NCI-H1436 treated with DMSO at 0.1 percent for 48 hours (cell line): ENCODE results near the gene ZNF544.
A peak's percentile ranks its signal among the peaks of the same experiment; 100 is the strongest.
"Not testable (repeated sequence)": the region's sequence is repeated elsewhere in the genome, so short reads cannot be mapped to it uniquely, and the experiment has no call there.

Experiments used
- DNase-seq: peaks from one replicate; lab custom pipeline; 2025; lab: John Stamatoyannopoulos, UW

ZNF544 gene

DNA sequence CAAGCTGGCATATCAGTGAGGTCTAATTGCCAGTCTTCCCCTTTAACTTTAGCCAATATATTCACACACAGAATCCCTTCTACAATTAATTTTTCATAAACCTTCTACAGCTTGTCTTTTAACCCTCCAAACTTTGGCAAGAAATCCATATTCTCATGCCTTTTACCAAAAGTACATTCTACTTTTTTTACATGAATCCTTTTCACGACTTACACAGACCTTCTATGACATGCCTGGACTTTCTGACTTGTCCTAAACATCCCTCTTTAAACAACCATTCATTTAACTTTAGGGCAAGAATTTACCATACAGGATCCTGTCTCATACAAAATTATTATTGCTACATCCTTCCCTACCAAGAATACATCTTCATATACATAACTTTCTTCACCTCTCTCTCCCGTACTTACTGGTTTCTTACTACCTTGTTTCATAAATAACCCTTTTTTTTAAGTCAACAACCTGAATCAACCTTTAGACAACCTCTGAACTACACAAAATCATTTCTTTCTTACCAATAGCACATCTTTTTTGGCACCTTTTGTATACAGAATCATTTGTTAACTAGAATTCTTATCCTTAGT is 23.5 kb downstream of the ZNF544 start:
- no peak for DNase-seq

DNA sequence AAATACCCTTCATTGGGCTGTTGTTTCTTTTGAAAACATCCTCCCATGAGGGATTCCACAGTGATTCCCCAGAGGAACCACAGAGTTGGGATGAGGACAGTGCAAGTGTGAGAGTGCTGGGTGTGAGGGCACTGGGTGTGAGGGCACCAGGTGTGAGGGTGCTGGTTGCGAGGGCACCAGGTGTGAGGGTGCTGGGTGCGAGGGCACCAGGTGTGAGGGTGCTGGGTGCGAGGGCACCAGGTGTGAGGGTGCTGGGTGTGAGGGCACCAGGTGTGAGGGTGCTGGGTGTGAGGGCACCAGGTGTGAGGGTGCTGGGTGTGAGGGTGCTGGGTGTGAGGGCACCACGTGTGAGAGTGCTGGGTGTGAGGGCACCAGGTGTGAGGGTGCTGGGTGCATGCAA is 29.5 kb downstream of the ZNF544 start:
- not testable (repeated sequence) for DNase-seq

DNA sequence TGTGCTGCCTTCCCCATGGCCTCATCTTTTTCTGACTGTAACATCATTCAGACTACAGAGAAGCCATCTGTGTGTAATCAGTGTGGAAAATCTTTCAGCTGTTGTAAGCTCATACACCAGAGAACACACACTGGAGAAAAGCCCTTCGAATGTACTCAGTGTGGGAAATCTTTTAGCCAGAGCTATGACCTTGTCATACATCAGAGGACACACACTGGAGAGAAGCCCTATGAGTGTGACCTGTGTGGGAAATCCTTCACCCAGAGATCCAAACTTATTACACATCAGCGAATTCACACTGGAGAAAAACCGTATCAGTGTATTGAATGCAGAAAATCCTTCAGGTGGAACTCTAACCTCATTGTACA is 32.9 kb downstream of the ZNF544 start:
- no peak for DNase-seq

DNA sequence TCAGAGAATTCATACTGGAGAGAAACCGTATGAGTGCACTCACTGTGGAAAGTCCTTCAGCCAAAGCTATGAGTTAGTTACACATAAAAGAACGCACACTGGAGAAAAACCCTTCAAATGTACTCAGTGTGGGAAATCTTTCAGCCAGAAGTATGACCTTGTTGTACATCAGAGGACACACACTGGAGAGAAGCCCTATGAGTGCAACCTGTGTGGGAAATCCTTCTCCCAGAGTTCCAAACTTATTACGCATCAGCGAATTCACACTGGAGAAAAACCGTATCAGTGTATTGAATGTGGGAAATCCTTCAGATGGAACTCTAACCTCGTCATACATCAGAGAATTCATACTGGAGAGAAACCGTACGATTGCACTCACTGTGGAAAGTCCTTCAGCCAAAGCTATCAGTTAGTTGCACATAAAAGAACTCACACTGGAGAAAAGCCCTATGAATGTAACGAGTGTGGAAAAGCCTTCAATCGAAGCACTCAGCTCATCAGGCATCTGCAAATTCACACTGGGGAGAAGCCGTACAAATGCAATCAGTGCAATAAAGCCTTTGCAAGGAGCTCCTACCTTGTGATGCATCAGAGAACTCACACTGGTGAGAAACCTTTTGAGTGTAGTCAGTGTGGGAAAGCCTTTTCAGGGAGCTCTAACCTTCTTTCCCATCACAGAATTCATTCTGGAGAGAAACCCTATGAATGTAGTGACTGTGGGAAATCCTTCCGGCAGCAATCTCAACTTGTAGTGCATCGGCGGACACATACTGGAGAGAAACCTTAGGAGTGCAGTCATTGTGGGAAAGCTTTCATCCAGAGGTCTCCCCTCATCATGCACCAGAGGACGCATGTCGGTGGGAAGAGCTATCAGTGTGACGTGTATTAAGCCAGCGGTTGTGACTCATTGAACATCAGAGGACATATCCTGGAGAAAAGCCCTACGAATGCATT is 33.5 kb downstream of the ZNF544 start:
- DNase-seq: no peak

DNA sequence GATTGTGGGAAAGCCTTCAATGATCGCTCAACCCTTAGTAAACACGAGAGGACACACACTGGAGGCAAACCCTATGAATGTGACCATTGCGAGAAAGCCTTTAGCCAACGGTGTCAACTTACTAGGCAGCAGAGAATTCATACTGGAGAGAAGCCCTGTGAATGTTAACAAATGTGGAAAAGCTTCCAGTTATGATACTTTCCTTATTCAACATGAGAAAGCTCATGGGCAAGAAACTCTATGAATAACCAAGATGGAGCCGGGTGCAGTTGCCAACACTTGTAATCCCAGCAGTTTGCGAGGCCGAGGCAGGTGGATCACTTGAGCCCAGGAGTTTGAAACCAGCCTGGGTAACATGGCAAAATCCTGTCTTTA is 34.2 kb downstream of the ZNF544 start:
- no peak for DNase-seq

DNA sequence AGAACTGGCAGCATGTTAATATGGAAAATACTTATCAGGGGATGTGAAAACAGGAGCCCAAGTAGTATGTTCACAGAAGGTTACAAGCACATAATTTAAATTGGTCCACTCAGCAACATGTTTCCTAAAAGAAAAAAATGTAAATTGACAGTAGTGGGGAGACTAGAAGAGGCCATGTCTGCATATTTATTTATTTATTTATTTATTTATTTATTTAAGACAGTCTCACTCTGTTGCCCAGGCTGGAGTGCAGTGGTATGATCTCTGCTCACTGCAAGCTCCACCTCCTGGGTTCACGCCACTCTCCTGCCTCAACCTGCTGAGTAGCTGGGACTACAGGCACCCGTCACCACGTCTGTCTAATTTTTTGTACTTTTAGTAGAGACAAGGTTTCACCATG is 36.4 kb downstream of the ZNF544 start:
- DNase-seq: no peak

DNA sequence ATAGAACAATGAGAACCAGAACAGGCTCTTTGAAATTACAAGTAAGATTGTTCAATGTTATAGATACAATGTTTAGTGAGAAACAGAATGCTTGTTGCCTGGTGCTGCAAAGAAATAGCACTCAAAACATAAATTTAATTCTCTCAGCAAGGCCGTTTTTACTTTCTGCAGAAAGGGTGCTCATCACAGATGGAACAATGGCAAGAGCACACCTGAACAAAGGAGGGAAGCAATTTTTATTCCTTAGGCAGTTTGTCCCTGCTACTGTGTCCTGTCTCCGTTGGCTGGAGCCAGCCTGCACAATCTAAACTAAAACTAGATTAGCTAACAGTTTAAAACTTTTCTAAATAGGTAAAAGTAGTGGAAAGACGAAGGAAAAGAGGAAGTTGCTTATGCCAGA is 39.6 kb downstream of the ZNF544 start:
- no peak for DNase-seq

DNA sequence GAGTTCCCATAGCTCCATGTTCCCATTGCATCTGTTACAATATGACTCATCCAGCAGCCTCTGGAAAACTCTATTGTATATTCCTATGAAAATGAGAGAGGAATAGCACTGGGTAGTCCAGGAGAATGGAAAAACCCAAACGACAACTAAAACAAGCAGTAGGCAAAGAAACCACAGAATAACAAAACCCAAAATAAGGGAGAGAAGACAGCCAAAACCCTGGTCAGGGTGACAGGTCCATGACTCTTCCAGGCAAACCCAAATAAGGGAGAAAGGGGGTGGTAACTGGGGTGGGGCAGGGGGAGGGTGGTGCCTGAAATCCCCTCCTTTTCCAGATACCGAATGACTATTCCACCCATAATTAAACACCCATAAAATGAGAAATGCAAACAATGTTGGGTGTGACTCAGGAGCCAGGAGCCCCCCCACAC is 46.1 kb downstream of the ZNF544 start:
- no peak for DNase-seq

DNA sequence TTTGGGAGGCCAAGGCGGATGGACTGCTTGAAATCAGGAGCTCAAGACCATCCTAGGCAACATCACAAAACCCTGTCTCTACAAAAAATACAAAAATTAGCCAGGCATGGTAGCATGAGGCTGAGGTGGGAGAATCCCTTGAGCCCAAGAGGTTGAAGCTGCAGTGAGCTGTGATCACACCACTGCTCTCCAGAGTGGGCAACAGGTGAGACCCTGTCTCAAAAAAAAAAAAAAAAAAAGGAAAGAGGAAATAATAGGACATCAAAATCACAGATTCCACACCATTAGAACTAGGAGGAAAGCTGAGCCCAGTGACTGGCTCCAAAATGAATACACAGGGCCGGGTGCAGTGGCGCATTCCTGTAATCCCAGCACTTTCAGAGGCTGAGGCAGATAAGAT is 46.9 kb downstream of the ZNF544 start:
- DNase-seq: no peak

DNA sequence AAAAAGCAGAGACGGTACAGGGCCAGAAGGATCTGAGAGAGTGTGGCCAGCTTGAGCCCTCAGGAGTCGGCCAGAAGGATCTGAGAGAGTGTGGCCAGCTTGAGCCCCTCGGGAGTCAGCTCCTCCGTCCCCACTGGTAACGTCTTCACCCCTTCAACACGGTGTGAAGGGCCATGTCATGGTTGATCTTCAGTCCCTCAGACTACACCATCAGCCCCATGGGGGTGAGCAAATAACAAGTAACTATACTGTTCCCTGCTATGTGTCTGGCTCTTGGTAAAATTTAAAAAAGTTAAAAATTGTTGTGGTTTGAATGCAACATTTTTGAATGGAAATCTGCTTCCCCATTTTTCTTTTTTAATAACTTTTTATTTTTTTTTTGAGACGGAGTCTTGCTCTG is 48.5 kb downstream of the ZNF544 start:
- no peak for DNase-seq

DNA sequence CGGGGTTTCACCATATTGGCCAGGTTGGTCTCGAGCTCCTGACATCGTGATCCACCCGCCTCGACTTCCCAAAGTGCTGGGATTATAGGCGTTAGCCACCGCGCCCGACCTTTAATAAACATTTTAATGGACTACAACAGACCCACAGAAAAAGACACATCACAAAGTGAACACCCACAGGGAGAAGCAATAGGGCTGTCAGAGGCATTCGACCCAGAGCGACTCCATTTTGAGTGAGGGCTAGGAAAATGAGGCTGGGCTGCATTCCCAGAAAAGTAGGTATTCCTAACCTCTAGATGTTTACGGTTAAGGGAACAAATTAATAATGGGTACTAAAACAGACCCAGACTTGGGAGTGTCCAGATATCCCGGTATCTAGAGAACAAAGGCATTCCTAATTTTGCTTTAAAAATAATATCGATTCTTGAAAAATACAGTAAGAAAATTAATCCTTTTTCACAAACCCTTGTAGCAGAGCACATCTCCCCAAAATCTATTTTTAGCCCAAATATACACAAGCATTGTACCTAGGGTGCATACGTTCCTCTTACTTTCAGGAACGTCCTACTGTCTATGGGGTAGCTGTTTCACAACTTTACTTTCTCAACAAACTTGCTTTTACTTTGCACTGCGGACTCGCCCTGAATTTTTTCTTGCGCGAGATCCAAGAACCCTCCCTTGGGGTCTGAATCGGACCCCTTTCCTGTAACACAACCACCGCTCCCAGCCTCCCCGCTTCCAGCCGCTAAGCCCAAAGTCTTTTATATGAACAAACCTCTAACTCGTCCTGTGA is 49.2 kb downstream of the ZNF544 start:
- DNase-seq: no peak

DNA sequence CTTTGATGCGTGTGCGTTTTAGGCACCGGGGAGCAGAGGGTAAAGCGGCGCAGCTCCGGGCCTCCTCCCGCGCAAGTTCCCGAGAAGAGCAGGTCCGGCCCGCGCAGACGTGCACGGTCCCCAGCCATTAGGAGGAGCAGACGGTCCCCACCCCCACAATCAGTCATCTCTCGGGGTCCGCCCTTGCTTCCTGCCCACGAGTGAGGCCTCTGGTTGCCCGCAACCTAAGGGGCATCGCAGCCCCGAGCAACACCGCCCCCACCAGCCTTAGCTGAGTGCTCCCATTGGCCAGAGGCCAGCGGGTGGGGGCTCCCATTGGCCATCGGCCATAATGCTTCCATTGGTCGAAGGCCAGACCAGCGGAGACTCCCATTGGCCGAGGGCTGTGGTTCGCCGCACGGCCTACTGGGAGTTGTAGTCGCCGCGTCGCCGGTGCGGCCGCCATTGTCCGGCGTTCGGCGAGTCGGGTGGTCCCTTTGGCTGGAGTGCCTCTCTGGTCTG is 49.9 kb downstream of the ZNF544 start, which contains the start of gene ZNF8:
ZNF8 (plus strand) TSS at position 415 of the 501 bp plus-strand sequence. CDS start 127 bp downstream, outside the sequence.
- peak; percentile 98 for DNase-seq

DNA sequence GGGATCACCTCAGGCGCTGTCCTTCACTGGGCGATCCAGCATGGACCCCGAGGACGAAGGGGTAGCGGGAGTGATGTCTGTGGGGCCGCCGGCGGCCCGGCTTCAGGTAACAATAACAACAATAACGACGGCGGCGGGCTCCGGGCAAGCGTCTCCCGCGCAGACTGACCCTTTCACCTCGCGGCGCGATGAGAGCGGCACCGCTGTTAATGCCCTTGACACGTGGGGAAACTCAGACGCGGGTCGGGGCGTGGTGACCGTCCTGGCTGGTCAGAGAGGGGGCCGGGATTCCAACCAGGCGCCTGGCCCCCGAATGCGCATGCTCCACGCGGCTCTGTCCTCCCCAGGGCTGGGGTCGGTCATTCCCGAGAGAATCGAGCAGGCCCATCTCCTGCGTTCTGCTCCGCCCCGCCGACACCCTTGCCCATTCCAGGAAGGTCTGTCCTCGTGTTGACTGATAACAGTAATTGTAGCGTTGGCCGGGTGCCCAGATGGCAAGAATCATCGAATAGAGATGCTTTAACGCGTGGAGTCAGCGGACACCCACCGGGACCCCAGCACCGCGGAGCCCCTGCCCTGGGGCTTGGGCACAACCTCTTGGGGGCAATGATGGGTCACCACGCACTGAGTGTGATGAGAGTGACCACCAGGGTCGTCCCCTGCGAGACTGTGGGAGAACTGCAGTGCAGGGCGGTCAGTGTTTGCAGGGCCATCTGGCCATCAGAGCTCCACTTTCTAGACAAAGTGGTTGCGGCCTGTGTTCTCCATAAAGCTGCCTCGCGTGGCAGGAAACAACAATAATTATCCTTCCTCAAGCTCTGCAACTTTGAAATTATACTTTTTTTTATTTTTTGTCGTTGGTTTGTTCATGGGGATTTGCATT is 50.6 kb downstream of the ZNF544 start:
- peak; percentile 18 for DNase-seq

DNA sequence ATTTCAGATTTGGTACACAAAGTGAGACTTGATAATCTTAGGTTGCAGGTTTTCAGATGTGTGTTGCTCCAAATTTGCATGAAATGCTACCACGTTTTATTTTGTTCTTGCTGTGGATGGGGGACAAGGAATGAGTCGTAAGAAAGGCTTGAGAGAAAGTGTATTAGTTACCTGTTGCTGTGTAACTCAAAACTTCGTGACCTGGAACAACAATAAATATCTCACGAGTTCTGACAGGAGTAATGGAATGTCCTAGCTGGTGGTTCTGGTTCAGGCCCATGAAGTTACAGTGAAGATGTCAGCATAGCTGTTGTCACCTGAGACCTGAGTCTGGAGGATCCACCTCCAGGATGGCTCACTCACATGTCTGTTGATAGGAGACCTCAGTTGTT is 51.2 kb downstream of the ZNF544 start:
- no peak for DNase-seq

DNA sequence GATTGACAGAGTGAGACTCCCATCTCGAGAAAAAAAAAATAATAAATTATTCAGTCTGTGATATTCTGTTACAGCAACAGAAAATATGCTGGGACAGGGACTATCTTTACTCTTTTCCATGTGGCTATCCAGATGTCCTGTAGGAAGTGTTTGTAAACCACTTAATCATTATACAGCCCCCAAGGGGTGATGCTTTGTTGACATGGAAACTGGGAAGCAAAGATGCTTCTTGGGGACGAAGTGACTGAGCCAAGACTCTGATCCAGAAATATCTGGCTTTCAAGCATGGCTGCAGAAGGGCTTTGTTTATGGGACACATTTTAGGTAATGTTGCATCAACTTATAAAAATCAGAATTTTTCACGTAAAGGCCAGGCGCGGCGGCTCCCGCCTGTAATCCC is 55.5 kb downstream of the ZNF544 start:
- DNase-seq: no peak

DNA sequence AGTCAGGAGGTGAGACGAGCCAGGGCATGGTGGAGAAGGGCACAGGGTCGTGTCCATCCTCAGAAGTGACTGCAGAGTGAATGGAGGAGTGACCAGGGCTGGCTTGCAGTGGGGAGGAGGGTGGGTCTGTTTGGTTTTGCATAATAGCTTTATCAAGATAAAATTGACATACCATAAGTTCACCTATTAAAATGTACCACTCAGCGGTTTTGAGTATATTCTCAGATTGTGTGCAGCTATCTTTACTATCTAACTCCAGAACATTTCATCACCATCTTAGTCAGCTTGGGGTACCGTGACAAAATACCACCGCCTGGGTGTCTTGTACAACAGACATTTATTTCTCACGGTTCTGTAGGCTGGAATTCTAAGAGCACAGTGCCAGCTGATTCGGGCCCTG is 63.2 kb downstream of the ZNF544 start:
- no peak for DNase-seq

DNA sequence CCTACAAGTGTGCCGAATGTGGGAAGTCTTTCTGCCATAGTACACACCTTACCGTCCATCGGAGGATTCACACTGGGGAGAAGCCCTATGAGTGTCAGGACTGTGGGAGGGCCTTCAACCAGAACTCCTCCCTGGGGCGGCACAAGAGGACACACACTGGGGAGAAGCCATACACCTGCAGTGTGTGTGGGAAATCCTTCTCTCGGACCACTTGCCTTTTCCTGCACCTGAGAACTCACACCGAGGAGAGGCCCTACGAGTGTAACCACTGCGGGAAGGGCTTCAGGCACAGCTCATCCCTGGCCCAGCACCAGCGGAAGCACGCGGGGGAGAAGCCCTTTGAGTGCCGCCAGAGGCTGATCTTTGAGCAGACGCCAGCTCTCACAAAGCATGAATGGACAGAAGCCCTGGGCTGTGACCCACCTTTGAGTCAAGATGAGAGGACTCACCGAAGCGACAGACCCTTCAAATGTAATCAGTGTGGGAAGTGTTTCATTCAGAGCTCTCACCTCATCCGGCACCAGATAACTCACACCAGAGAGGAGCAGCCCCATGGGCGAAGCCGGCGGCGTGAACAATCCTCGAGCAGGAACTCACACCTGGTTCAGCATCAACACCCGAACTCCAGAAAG is 66.1 kb downstream of the ZNF544 start:
- DNase-seq: no peak

DNA sequence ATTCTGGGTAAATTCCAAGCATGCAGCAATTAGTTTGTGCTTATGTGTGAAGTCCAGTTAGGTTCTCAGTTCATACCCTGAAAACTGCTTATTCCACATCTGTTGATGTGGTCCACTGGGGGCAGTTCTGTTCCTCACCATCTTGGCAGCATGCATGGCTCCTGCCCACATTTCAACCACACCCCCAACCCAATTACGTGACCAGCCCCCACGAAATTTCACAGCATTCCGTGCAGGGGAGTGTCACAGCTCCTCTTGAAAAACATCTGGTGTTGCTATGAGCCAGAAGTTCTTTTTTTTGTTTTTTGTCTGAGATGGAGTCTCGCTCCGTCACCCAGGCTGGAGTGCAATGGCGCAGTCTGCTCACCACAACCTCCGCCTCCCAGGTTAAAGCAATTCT is 67.4 kb downstream of the ZNF544 start:
- no peak for DNase-seq

DNA sequence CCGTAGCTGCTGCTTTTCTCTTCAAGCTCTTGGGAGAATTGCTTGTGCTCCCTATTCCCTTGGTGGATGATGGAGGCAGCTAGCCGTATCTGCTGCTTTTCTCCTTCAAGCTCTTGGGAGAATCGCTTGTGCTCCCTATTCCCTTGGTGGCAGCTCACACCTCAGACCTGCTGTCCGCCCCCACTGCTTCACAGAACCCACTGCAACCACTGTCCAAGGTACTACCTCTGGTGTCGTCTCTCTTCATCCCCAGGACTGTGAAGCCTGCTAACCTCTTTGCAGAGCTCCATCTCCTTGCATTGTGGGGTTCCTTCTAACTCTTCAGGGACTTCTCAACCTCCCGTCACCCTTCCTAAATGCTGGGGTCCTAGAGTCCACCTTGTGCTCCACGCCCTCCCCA is 71.9 kb downstream of the ZNF544 start:
- DNase-seq: no peak

DNA sequence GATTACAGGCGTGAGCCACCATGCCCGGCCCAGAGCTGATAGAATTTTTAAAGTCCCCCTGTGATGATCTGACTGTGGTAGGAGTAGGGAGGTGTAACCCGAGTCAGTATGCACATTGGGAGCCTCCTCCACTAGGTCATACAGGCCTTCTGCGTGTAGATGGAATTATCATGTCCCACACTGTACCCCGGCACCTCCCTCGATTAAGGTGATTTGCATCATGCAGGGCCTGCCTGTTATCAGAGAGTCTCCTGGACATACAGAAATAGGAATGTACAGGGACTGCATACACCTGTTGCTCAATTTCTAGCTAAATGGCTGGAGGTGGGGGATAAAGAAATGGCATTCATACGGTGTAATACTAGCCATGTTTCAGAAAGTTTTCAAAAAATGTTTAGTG is 75.5 kb downstream of the ZNF544 start:
- DNase-seq: no peak

DNA sequence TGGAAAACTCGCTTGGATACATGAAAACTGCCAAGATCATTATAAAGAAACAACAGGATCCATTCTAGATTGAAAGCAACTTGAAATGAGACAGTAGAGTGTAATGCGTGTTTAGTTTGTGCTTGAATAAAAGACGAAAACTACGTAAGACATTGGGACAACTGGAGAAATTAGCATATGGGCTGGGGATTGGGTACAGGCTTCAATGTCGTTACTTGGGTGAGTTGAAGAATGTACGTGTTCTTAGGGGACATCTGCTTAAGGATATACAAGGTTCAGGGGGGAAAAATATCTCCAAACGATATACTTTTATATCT is 76.0 kb downstream of the ZNF544 start:
- no peak for DNase-seq
